HG03066 (cell line): ENCODE measurements around the gene S100B.
"Not testable (repeated sequence)": the region's sequence is repeated elsewhere in the genome, so short reads cannot be mapped to it uniquely, and the experiment has no call there.

Source experiments
- ATAC-seq: cut with Tn5 transposase; IDR thresholded peaks from one replicate; pipeline ENCODE4 v1.9.1; 2021; ENCODE audit warnings: low read depth; ENCODE audit not compliant: unreplicated experiment

S100B gene

DNA sequence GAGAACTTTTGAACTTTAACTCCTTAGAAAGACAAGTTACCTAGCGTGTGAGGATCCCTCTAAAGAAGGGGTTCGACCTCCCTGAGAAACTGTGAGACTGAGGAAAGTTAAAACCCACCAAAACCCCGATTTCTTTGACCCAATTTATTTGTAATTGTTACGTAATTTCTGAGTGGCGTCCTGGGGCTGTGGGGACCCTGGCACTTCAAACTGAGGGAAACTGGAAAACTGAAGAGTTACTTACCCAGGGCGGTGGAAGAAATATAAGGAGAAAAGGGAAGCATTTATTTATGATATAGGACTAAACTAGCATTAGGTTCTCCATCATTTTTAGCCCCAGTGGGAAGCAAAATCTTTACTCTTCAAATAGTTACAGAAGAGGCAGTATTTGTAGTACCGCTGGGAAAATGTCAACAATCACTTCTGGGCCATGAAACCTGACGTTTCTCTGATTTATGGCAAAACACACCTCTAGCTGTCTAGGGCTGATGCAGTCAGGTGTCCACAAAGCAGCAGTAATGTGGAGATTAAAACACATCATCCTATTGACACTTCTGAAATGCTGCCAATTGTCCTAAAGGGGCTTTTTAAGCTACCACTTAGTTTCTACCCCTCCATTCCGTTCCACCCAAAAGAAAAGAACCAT lies 430 bp downstream of the S100B start:
- no peak for ATAC-seq

DNA sequence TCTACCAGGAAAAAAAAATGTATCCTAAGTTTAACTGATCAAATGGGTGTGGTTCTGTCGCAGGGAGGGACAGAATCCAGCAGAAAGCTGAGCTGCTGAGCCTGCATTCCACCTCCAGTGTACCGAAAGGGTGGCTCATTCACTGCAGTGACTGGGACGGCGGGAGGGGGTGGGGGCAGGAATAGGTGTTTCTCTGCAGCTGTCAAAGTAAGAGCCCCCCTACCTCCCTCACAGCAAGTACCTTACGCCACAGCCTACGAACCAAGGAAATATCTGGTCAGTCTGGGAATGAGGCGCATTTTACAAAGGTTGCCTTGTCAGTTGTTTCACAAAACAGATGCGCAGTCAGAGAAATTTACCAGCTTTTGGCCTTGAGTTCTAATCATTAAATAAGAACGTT lies 1.7 kb downstream of the S100B start:
- ATAC-seq, result no peak

DNA sequence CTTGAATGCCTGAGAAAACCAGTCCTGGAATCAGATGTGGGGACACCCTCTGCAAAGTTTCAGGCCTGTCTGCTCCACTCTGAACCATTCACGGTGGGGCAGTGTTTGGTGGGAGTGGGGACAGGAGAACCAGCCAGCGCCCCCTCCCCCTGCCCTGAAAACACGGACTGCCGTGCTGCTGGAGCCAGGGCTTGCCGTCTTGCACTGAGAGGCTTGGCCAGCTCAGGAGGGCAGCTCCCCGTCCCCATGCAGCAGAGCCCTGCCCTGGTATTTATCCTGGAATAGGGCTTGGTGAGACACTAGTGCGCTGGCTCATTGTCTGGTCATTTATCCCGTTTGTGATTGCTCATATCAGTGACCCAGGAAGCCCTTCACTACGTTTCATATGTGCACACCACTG lies 3.9 kb downstream of the S100B start:
- no peak for ATAC-seq

DNA sequence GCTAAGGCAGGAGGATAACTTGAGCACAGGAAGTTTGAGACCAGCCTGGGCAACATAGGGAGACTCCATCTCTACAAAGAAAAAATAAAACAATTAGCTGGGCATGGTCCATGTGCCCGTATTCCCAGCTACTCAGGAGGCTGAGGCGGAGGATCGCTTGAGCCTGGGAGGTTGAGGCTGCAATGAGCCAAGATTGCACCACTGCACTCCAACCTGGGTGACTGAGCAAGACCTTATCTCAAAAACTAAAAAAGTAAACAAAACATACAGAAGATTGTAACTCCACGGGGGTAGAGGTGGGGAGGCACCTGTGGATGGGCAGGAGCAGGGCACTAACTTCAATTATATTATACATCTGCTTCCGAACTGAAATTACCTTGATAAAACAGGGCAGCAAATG lies 4.6 kb downstream of the S100B start:
- ATAC-seq, result no peak

DNA sequence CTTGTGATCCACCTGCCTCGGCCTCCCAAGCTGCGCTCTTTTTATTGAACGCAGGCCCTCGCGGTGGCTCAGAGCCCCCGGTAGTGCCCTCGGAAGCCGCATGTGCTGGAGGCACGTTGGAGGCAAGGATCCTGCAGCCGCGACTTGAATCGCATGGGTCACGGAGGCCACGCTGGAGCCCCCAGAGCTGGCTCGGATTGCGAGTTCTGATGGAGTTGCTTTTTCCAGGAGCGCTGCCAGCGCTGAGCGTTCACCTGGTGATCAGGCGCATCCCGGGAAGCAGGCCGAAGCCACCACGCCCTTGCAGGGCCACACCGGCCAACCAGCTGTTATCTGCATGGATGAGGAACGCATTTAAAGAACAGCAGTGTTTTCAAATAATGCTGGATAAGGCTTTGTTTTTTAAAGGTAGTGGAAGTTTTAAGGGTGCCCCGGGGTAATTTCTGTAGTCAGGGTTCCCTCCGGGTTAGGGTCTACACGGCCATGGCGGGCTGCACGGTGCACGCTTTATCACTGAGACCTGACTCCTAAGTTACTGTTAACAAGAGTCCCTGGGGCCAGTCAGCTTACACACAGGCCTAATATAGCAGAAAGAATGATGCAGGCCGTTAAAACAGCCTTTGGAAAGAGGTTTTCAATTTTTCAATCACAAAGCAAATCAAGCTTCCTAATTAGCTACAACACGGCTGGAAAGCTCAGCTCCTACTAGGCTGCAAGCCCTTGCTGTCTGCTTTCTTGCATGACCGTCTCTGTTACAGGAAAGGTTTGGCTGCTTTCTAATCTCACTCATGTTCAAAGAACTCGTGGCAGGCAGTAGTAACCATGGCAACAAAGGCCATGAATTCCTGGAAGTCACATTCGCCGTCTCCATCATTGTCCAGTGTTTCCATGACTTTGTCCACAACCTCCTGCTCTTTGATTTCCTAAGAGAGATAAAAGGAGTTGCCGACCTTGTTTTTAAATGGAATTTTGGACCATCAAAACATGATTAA lies 6.0 kb downstream of the S100B start:
- no peak for ATAC-seq

DNA sequence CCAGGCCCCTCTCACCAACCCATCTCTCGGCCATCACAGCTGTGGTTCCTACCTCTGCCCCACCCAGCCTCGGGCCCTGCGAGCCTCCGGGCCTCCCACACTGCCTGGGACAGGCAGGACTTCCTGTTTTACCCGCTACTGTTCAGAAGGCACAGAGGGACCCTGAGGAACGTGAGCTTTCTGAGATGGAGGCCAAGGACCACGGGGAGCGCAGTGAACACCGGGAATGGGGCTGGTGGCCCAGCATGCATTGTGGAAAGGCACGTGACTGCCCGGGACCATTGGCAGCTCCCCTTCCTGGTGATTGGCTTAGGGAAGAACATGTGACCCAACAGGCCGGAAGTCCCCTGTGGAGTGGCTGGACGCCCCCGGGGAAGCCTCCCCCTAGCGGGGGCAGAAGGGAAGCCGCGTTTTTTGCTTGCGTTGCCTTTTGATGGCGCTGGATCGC lies 7.0 kb downstream of the S100B start:
- ATAC-seq, result no peak

DNA sequence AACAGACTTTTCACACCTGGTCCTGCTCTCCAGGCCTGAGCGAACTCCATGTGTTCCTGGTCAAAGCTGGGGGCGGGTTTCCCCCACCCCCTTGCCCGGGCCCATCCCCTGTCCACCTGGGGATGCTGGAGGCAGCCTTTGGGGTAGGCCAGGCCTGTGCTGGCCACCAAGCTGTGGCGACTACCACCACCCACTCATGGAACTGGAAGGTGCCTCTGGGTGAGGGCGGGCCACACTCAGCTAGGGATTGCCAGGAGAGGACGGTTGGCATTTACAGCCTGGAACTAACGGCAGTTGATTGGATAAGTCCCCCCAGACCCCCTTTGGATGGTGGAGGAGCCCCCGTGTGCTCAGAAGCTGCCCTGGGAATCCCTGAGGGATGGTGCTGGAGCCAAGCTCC lies 7.9 kb downstream of the S100B start:
- ATAC-seq, result no peak

DNA sequence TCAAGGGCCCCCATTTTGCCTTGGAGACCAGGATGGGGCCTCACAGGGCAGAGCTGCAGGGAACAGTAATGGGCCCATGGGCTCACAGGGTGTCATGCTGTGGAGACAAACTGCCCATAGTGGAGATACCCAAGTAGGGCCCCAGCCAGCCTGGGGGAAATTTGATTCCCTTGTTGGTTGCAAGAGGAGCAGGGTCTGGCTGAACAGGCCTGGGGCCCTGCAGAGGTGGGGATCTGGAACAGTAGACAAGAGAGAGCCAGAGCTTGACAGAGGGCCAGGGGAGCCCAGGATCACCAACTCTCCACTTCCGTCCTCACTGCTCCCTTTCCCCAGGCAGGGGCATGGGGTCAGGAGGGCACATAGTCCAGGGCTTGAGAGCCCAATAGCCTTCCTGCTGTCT lies 8.7 kb downstream of the S100B start:
- ATAC-seq, result no peak

DNA sequence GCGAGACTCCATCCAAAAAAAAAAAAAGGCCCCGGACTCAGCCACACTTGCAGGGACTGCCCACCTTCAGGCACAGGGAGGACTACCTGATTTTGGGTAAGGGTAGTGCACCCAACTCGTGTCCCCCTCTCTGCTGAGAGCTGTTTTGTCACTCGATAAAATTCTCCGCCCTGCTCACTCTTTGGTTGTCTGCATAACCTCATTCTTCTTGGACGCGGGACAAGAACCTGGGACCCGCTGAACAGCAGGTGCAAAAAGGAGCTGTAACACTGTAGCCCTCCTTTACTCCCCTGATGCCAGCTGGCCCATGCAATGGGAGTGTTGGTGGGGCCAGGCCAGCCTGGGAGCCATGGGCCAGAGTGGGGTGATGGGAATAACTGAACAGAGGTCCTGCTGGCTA lies 10.6 kb downstream of the S100B start:
- no peak for ATAC-seq

DNA sequence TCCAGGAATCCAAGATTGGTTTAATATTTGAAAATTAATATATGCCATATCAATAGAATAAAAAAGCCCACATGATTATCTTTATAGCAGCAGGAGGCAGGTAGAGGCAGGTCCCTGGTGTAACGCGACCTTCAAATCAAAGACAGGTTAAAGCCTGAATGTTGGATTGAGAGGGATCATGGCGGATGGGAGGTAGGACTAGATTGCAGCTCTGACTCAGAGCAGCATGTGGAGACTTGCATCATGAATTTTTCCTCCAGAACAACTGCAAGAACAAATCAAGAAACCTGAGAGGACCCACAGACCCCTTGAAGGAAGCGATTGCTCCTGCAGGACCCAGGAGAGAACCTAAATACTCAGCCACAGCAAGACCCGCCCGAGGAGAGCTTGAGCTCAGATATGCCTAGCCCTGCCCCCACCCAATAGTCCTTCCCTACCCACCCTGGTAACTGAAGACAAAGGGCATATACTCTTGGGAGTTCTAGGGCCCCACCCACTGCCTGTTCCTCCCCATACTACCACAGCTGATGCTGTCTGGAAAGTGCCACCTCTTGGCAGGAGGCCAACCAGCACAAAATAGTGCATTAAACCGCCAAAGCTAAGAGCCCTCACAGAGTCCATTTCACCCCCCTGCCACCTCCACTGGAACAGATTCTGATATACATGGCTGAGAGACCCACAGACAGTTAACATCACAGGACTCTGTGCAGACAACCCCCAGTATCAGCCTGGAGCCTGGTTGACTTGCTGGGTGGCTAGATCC lies 19.5 kb downstream of the S100B start:
- no peak for ATAC-seq

DNA sequence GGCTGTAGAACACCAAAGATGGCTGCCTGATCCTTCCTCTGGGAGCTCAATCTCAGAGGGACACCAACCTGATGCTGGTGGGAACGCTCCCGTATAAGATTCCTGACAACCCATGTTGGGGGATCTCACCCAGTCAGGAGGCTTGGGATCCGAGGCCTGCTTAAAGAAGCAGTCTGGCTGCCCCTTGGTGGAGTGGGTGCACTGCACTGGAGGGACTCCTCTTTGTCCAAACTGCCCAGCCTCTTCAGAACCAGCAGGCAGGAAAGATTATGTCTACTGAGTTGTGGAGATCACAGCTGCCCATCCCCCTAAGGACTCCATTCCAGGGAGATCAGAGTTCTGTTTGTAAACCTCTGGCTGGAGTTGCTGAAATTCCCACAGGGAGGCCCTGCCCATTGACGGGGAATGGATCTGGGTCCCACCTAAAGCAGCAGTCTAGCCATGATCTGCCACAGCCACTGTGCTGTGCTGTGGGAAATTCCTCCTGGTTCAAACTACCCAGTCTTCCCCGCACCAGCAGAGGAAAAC lies 23.0 kb downstream of the S100B start:
- ATAC-seq, result no peak

DNA sequence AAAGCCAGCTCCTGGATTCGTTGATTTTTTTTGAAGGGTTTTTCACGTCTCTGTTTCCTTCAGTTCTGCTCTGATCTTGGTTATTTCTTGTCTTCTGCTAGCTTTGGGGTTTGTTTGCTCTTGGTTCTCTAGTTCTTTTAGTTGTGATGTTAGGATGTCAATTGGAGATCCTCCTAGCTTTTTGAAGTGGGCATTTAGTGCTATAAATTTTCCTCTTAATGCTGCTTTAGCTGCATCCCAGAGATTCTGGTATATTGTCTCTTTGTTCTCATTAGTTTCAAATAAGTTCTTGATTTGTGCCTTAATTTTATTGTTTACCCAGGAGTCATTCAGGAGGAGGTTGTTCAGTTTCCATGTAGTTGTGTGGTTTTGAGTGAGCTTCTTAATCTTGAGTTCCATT lies 25.5 kb downstream of the S100B start:
- not testable (repeated sequence) for ATAC-seq

DNA sequence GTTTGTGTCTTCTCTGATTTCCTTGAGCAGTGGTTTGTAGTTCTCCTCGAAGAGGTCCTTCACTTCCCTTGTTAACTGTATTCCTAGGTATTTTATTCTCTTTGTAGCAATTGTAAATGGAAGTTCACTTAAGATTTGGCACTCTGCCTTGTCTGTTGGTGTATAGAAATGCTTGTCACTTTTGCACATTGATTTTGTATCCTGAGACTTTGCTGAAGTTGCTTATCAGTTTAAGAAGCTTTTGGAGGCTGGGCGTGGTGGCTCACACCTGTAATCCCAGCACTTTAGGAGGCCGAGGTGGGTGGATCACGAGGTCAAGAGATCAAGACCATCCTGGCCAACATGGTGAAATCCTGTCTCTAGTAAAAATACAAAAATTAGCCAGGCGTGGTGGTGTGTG lies 27.1 kb downstream of the S100B start:
- not testable (repeated sequence) for ATAC-seq

DNA sequence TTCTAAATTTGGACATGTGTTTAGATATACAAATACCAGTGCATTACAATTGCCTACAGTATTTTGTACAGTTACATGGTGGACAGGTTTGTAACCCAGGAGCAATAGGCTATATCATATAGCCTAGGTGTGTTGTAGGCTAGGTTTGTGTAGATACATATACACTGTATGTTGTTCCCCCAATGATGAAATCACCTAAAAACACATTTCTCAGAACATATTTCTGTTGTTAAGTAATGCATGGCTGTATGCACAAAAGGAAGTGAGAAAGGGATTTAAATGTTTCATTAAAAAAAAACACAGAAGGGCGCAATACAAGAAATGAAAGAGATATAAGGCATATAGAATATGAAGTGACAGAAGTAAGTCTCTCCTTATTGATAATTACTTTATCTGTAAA lies 32.0 kb downstream of the S100B start:
- no peak for ATAC-seq

DNA sequence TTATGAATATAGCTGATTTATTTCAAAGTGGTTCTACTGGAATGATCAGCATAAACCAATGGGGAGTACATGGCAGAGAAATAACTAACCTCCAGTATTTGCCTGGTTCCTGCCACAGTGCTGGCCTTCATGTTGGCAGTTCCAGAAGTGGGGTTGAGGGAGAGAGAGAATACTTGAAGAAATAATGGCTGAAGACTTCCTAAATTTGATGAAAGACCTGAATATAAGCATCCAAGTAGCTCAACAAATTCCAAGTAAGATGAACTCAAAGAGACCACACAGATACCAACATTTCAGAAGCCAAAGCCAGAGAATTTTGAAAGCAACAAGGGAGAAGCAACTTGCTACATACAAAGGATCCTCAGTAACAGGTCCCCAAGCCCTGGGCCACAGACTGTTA lies 34.3 kb downstream of the S100B start:
- no peak for ATAC-seq

DNA sequence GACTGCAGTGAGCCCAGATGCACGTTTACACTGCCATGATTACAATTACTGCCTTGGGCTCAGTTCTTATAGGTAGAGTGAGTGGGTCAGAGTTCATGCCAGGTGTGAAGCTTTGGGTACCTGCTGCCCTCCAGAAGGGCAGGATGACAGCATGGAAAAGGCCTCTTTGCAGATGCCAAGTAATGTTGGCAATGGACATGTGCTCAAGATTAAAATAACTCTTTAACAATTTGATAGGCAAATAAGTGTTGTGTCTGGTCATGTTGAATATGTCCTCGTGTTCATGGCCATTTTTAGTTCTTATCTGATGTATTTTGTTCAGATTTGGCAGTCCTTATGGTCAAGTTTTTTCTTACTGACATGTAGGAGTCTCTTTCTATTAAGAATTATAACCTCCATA lies 34.8 kb downstream of the S100B start:
- ATAC-seq, result no peak

DNA sequence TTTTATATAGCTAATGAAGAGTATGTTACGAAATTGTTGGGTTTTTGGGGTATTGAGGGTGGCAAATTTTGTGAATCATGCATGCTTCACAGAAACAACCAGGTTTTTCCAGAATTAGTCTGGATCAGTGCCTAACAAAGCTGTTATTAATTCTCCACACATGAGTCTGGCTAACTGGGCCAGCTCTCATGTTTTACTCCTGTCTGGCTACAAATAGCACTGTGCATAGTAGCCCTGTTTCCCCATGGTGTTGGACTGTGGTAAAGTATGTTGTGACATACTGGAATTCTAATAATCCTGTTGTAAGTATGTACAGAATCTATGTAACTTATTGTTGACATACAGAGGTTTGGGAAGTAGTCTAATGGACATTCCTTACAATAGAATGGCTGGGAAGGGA lies 35.8 kb downstream of the S100B start:
- no peak for ATAC-seq

DNA sequence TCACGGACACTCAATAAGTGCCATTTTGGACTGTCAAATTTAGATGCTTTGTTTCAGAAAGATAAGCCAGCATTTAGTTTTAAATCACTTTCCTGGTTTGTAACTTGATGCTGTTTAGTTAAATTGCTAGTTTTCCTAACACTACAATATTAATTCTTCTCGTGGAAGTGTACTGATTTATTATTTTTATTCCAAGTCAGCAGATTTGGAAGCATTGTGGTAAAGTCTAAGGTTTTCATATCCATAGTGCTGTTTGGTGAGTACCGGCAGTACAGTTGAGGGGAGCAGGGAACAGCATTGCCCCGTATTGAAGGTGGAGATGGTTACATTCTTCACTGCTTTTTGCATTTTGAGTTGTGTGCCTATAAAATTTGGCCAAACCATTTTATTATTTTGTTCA lies 36.3 kb downstream of the S100B start:
- no peak for ATAC-seq

DNA sequence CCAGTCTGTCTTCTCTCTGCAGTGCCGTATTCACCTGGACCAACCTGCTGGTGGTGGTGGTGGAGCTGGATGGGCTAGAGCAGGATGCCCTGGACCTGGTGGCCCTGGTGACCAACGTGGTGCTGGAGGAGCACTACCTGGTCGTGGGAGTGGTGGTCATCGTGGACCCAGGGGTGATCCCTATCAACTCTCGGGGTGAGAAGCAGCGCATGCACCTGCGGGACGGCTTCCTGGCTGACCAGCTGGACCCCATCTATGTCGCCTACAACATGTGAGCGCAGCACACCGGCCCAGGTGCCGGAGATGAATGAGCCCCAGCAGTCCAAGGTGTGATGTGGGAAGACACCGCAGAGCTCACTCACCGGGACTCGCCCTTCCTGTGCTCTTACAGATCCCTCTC lies 37.5 kb downstream of the S100B start:
- no peak for ATAC-seq

DNA sequence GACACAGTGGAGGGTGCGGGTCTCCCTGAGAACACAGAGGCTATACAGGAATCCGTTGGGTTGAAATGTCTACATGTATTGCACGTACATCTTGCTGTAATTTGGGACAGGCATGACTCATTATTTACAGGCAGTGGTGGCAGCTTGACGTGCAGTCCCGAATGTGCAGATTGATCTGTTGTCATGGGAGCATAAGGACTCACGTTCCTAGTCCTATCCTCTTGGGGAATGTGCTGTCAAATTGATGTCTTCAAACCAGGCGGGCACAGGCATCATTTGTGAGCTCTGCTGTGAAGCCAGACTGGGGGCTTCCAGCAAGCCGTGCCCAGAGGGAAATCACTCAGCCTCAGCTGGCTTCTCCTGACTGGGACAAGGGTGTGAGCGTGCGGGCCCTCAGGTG lies 40.5 kb downstream of the S100B start:
- ATAC-seq, result no peak
